ENCODE measurements around the gene PLEKHH1. TPM values are rescaled to one million over a fixed set of nuclear protein-coding genes. Genes with fewer than 3 reads are reported as not detected.

Gene PLEKHH1
- total and polyA plus RNA-seq, 9 of the 15 experiments (the other 6 are each of a cell fraction or from before 2014, with no cell fraction given): 0.76 to 5.9 (median 2.9) TPM

- H3K27me3 ChIP-seq (ENCODE audit: control insufficient read depth in 2 of 2, insufficient read depth in 2 of 2, low read length in 2 of 2): no peaks in the 10 kb centered on the region; a peak in 1 of 5 replicates
- H3K4me1 ChIP-seq (replicated peaks in 1 of 2; ENCODE audit: control insufficient read depth in 2 of 2, insufficient read depth in 2 of 2, low read length in 2 of 2): no peaks in the 10 kb centered on the region
- ATAC-seq (no peak), FAIRE-seq (no peak), DNase-seq (ENCODE audit: extremely low read depth in 1 of 4, low spot score in 3 of 4) (no peak)
- H2AFZ ChIP-seq (ENCODE audit: low read depth, low read length): no peak overlapping the region
- no TSS peak for BruUV-seq (replicated peaks)
- no peaks in the 10 kb centered on the region for H3K9me3 ChIP-seq (replicated peaks; ENCODE audit: control insufficient read depth, insufficient read depth, low read depth, low read length)
- in situ Hi-C loops (cut with MboI): loop anchor here (5.0 to 10.0 kb wide), 3 partner anchors 86 to 453 kb away; partner anchors contain the start of gene RDH12
- TF ChIP-seq BHLHE40 (IDR thresholded peaks at IDR 0.05; ENCODE audit: low read length): no peak
- TF ChIP-seq ESRRB (CRISPR knock-in tag; IDR thresholded peaks at IDR 0.05; ENCODE audit: borderline replicate concordance): no peak
- no peak for TF ChIP-seq ZSCAN32 (CRISPR knock-in tag; IDR thresholded peaks at IDR 0.05)
- TF ChIP-seq MECOM (CRISPR knock-in tag; IDR thresholded peaks at IDR 0.05): no peak
- TF ChIP-seq POLR2H (tag; IDR thresholded peaks at IDR 0.05; ENCODE audit: low read depth): no peak
- 18% methylated on average over 1 of the region's 1 CpG for WGBS (ENCODE audit: insufficient coverage, low coverage, missing lambda C conversion rate)
- ChIA-PET CTCF (ENCODE audit: low intra/inter-chr PET ratio) (no interaction called here), POLR2A (interaction anchor here (0.5 to 0.6 kb wide), 2 partner anchors 77 to 214 kb away, joined by 3 read pairs; no protein-coding TSS in a partner anchor)
- no peaks in the 10 kb centered on the region for H3K79me2 ChIP-seq (ENCODE audit: control insufficient read depth, insufficient read depth, low read length)
- H3K9ac ChIP-seq (ENCODE audit: insufficient read depth in 1 of 2, low read depth in 2 of 2, low read length in 2 of 2): no peak overlapping the region
- H3K4me2 ChIP-seq (ENCODE audit: insufficient read depth, low read length): no peak overlapping the region
- H4K20me1 ChIP-seq (replicated peaks; ENCODE audit: control insufficient read depth, insufficient read depth, low read length): no peaks in the 10 kb centered on the region; the same call in 1 of the 2 replicates
- H3K27ac ChIP-seq (ENCODE audit: extremely low read depth, low read depth, low read length): no peak overlapping the region
- H3K4me3 ChIP-seq: no peak overlapping the region
- intact Hi-C loops (cut with micrococcal nuclease): no loop called here
- H3K9me1 ChIP-seq (ENCODE audit: control insufficient read depth, insufficient read depth, low read length): no peaks in the 10 kb centered on the region
- H3K36me3 ChIP-seq (ENCODE audit: control insufficient read depth, insufficient read depth, low read length): no peaks in the 10 kb centered on the region; the same call in 2 of the 3 replicates
These were observed 48.6 kb downstream of the PLEKHH1 start for GRCh38 chr14:67581643-67582042.

GRCh38 chr14:67582061-67582460, 49.0 kb downstream of the PLEKHH1 start:
- no peak overlapping the region for H3K4me3 ChIP-seq
- H2AFZ ChIP-seq (ENCODE audit: low read depth, low read length): no peak overlapping the region
- DNase-seq (ENCODE audit: extremely low read depth in 1 of 4, low spot score in 3 of 4) (no peak), FAIRE-seq (no peak), ATAC-seq (no peak)
- ChIA-PET CTCF (ENCODE audit: low intra/inter-chr PET ratio) (no interaction called here), POLR2A (interaction anchor here (0.5 to 0.6 kb wide), 2 partner anchors 76 to 214 kb away, joined by 3 read pairs; no protein-coding TSS in a partner anchor)
- in situ Hi-C loops (cut with MboI) (loop anchor here (5.0 to 10.0 kb wide), 3 partner anchors 85 to 453 kb away; partner anchors contain the start of gene RDH12), intact Hi-C loops (cut with micrococcal nuclease) (no loop called here)
- no peak overlapping the region for H3K27ac ChIP-seq (ENCODE audit: extremely low read depth, low read depth, low read length)
- no peaks in the 10 kb centered on the region for H3K9me3 ChIP-seq (replicated peaks; ENCODE audit: control insufficient read depth, insufficient read depth, low read depth, low read length)
- no peaks in the 10 kb centered on the region for H3K9me1 ChIP-seq (ENCODE audit: control insufficient read depth, insufficient read depth, low read length)
- H3K36me3 ChIP-seq (ENCODE audit: control insufficient read depth, insufficient read depth, low read length): no peaks in the 10 kb centered on the region; the same call in 2 of the 3 replicates
- H3K4me2 ChIP-seq (ENCODE audit: insufficient read depth, low read length): no peak overlapping the region
- 52% methylated on average over 7 of the region's 7 CpGs for WGBS (ENCODE audit: insufficient coverage, low coverage, missing lambda C conversion rate)
- no peaks in the 10 kb centered on the region; the same call in 1 of the 2 replicates for H4K20me1 ChIP-seq (replicated peaks; ENCODE audit: control insufficient read depth, insufficient read depth, low read length)
- BruUV-seq (replicated peaks): no TSS peak
- H3K79me2 ChIP-seq (ENCODE audit: control insufficient read depth, insufficient read depth, low read length): no peaks in the 10 kb centered on the region
- no peak overlapping the region for H3K9ac ChIP-seq (ENCODE audit: insufficient read depth in 1 of 2, low read depth in 2 of 2, low read length in 2 of 2)
- no peaks in the 10 kb centered on the region; a peak in 1 of 5 replicates for H3K27me3 ChIP-seq (ENCODE audit: control insufficient read depth in 2 of 2, insufficient read depth in 2 of 2, low read length in 2 of 2)
- no peaks in the 10 kb centered on the region for H3K4me1 ChIP-seq (replicated peaks in 1 of 2; ENCODE audit: control insufficient read depth in 2 of 2, insufficient read depth in 2 of 2, low read length in 2 of 2)
- TF ChIP-seq ZBTB7A (IDR thresholded peaks at IDR 0.05; ENCODE audit: borderline replicate concordance, control insufficient read depth, low read depth, low read length) (no peak), PHF20 (IDR thresholded peaks at IDR 0.05; ENCODE audit: partially characterized antibody) (no peak), E2F8 (IDR thresholded peaks at IDR 0.05; ENCODE audit: low read depth, partially characterized antibody) (no peak), MAFF (IDR thresholded peaks at IDR 0.05; ENCODE audit: low read length) (no peak), MCM5 (IDR thresholded peaks at IDR 0.05; ENCODE audit: low read depth) (no peak), ZNF551 (CRISPR knock-in tag; IDR thresholded peaks at IDR 0.05) (no peak), VEZF1 (CRISPR knock-in tag; IDR thresholded peaks at IDR 0.05) (no peak), XRCC3 (IDR thresholded peaks at IDR 0.05) (no peak)

Data from K562 (cell line).